Islet precursor cell (in vitro differentiated cells): ENCODE data around the gene KRT35.

ENCODE experiments used
- DNase-seq: peaks from one replicate; pipeline ENCODE4 v3.0.0-alpha.2; 2018

The KRT35 gene

GRCh38 chr17:41486316-41486715 lies 5.4 kb upstream of the KRT35 start:
- no peak for DNase-seq

- DNase-seq = no peak
Observed at GRCh38 chr17:41484920-41485904, 4.3 kb upstream of the KRT35 start.

- DNase-seq = no peak
Observed at GRCh38 chr17:41483991-41484826, 3.3 kb upstream of the KRT35 start.

- no peak for DNase-seq
Observed at GRCh38 chr17:41483531-41483930, 2.6 kb upstream of the KRT35 start.

GRCh38 chr17:41480581-41480980 lies 370 bp downstream of the KRT35 start:
- DNase-seq = no peak

GRCh38 chr17:41480136-41480535 lies 815 bp downstream of the KRT35 start:
- no peak for DNase-seq

- DNase-seq = no peak
Observed at GRCh38 chr17:41478237-41478636, 2.7 kb downstream of the KRT35 start.

- no peak for DNase-seq
Observed at GRCh38 chr17:41476866-41477815, 3.8 kb downstream of the KRT35 start.

- no peak for DNase-seq
Observed at GRCh38 chr17:41475421-41475820, 5.5 kb downstream of the KRT35 start.

GRCh38 chr17:41474863-41475262 lies 6.1 kb downstream of the KRT35 start:
- no peak for DNase-seq

GRCh38 chr17:41468346-41468745 lies 12.6 kb downstream of the KRT35 start:
- no peak for DNase-seq

- DNase-seq = no peak
Observed at GRCh38 chr17:41467561-41467960, 13.4 kb downstream of the KRT35 start.

GRCh38 chr17:41466988-41467387 lies 14.0 kb downstream of the KRT35 start, which contains the start of gene KRT32:
Gene KRT32, minus strand, starts transcription at chr17:41467386. Its CDS starts 61 bp downstream, at chr17:41467325.
- peak; percentile 52 for DNase-seq

GRCh38 chr17:41464682-41465081 lies 16.3 kb downstream of the KRT35 start:
- peak; percentile 47 for DNase-seq

GRCh38 chr17:41464173-41464572 lies 16.8 kb downstream of the KRT35 start:
- no peak for DNase-seq

- no peak for DNase-seq
Observed at GRCh38 chr17:41463746-41464145, 17.2 kb downstream of the KRT35 start.

- DNase-seq = no peak
Observed at GRCh38 chr17:41462705-41463104, 18.2 kb downstream of the KRT35 start.

GRCh38 chr17:41457676-41458075 lies 23.3 kb downstream of the KRT35 start:
- no peak for DNase-seq

GRCh38 chr17:41456204-41456603 lies 24.7 kb downstream of the KRT35 start:
- DNase-seq = no peak

- DNase-seq = no peak
Observed at GRCh38 chr17:41455236-41455635, 25.7 kb downstream of the KRT35 start.

- no peak for DNase-seq
Observed at GRCh38 chr17:41453066-41453465, 27.9 kb downstream of the KRT35 start.

- no peak for DNase-seq
Observed at GRCh38 chr17:41452281-41452680, 28.7 kb downstream of the KRT35 start.
